Omental fat pad (tissue), 4 donors: ENCODE results near the gene IGFN1. TPM values are rescaled to one million over a fixed set of nuclear protein-coding genes. Genes with fewer than 3 reads are reported as not detected.

ENCODE experiments used
- ATAC-seq: fragments of 150-250 bp; one replicate; pipeline ENCODE4 v1.9.1; 2016; ENCODE audit warnings: mild to moderate bottlenecking, moderate library complexity; ENCODE audit not compliant: low FRiP score
- DNase-seq: peaks from one replicate; pipeline ENCODE4 v3.0.0-alpha.2; 2019; ENCODE audit warnings: low spot score
- total RNA-seq, 4 donors: library from RNA; depleted of rRNA; stranded (reverse); fragments of >200 nt; gene quantifications; one replicate each; pipeline ENCODE4 v1.1.0, GENCODE V29; 2016
- TF ChIP-seq, protein P1 (sequence below), 3 donors: fragments of 450-650 bp; IDR thresholded peaks; one replicate each; pipeline ENCODE4 v1.5.1; 2016 to 2017; ENCODE audit warnings: antibody characterized with exemption in 3 of 3, mild to moderate bottlenecking in 3 of 3, moderate library complexity in 2 of 3

IGFN1 gene
- total RNA-seq, 4 donors from 2014 or later: 0.12 TPM; not detected in 3

DNA sequence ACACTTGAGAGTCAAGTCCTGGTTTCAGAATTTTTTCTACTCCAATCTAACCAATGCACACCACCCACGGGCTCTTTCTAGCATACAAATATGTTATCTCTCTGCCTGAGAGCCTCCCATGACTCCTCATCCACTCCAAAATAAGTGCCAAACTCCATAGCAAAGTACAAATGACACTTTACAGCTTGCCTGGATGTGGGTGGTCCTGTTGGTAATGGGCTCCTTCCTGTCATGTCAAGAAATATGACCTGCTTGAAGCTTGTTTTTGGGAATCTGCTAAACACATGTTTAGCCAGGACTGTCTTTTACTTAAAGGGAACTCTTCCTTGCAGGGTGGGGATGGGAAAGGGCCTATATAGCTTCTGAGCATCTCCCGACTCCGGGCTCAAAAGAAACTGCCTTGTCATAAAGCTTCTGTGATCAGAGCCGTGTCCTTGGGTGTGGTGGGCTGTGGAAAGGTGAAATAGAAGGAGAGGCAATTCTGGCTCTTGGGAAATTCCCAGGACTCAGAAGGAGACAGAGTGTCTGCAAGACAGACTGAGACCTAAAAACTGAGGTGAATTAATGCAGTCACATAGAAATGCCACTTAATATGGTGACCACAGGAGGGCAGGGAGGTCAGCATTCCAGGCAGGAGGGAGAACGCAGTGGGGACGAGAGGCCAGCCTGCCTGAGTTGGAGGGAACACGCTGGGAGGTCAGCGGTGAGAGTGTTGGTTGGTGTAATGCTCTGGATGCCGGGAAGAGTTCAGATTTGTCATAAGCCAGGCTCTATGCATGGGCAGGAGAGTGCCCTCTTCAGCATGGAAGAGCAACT lies 6.1 kb upstream of the IGFN1 start:
- TF ChIP-seq, protein P1, sequence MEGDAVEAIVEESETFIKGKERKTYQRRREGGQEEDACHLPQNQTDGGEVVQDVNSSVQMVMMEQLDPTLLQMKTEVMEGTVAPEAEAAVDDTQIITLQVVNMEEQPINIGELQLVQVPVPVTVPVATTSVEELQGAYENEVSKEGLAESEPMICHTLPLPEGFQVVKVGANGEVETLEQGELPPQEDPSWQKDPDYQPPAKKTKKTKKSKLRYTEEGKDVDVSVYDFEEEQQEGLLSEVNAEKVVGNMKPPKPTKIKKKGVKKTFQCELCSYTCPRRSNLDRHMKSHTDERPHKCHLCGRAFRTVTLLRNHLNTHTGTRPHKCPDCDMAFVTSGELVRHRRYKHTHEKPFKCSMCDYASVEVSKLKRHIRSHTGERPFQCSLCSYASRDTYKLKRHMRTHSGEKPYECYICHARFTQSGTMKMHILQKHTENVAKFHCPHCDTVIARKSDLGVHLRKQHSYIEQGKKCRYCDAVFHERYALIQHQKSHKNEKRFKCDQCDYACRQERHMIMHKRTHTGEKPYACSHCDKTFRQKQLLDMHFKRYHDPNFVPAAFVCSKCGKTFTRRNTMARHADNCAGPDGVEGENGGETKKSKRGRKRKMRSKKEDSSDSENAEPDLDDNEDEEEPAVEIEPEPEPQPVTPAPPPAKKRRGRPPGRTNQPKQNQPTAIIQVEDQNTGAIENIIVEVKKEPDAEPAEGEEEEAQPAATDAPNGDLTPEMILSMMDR (IDR thresholded peaks at IDR 0.05): no peak
- ATAC-seq: peak; percentile 90
- no peak for DNase-seq

DNA sequence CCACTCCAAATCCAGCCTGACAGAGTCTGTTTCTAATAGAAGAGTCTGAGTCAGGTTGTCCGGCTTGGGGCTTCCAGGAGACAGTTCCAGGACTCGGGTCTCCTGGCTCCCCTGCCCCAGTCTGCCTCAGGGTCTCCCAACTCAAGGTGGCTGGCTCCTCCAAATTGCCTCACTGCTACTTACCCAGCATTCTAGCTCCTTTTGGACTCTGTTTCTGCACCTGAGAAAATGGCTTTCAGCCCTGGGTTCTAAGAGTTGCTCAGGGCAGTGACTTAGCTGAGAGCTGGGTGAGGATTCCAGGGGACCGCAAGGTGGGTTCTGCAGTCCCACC lies 5.5 kb upstream of the IGFN1 start:
- ATAC-seq: no peak
- no peak for DNase-seq
- TF ChIP-seq, protein P1 (IDR thresholded peaks at IDR 0.05): no peak

DNA sequence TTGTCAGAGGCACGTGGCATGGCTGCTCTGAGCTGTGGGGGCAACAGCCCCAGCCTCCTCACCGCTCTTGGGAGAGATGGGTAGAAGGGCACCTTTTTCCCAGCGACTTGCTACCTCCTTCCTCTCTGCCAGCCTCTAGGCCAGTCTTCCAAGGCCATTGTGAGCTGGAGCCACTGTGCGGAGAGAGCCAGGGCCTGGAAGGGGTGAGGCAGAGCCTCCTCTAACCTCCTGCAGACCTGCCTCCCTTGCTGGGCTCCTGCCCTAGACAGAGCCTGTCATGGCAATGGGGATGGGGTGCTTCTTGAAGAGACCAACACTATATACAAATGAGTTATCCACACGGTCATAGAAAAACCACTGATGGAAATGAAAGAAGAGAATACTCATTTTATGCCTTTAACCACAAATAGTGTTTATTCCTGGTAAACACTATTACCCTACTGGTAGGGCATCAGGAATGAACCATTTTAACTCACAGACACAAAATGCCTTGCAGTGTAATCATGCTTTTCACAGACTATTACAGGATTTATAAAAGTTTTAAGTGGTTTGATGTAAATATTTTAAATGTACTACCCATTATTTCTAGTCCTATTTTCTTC lies 5.0 kb upstream of the IGFN1 start:
- DNase-seq: no peak
- TF ChIP-seq, protein P1 (IDR thresholded peaks at IDR 0.05): no peak
- ATAC-seq: no peak

DNA sequence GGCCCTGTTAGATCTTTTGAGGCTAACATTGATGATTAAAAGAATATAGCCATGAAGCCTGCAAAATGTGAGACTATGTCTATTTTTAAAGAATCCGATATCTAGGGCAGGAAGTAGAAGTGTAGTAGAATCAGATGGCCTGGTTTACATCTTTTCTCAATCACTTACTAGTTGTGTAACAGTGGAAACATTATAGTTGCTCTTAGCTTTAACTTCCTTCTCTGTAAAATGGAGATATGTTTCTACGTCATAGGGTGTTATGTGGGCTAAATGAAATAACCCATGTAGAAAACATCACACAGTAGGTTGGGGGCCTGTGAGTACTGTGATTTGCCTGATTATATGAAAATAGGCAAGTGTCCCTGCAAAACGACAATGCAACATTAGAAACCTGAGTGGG lies 4.4 kb upstream of the IGFN1 start:
- DNase-seq (no peak), ATAC-seq (no peak)
- TF ChIP-seq, protein P1 (IDR thresholded peaks at IDR 0.05): no peak

DNA sequence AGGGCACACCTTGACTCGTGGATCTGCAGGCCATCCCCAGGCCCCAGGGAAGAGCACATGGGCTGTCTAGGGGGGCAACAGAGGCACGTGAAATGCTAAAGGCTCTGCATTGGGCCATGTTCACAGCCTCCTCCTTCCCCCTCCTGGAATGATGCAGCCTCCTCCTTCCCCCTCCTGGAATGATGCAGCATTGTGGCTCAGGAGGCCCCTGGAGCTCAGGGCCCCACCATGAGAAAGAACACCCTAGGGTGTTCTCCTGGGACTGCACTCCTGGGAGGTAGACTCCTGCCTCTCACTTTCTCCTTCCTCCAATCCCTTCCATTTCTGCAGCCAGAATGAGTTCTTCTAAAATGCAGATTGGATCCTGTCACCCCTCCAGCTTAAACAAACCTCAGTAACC lies 1.5 kb upstream of the IGFN1 start:
- ATAC-seq (no peak), DNase-seq (no peak)
- TF ChIP-seq, protein P1 (IDR thresholded peaks at IDR 0.05): no peak

DNA sequence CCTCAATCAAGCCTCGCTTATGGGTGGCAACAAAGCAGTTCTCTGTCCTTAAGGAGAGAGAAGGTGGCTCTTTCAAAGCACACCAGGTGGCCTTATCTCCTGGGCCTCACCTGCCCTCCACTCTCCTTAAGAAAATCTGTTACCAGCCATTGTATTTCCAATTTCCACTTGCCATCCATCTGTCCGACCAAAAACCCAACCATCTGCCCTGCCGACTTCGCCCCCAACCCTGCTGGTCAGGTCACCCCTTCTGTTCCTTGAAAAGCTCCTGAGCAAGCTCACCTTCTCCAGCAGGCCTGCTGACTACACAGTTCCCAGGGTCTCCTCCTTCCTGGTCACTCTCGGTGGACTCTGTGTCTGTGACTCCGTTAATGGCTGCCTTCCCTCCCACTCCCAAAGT lies 619 bp upstream of the IGFN1 start:
- no peak for ATAC-seq
- TF ChIP-seq, protein P1 (IDR thresholded peaks at IDR 0.05): no peak
- no peak for DNase-seq
